Stimulated activated CD8-positive, alpha-beta memory T cell treated with anti-CD3 and anti-CD28 coated beads, Interleukin-12 subunit alpha, Interleukin-12 subunit beta, amount 100 ng/mL, for 1 hour (primary cell): ENCODE data around the gene MOCS2.

ENCODE experiments used
- DNase-seq: peaks from one replicate; pipeline ENCODE4 v3.0.0-alpha.2; 2020; ENCODE audit warnings: low read depth

Gene MOCS2

GRCh38 chr5:53092242-53092641 is 17.3 kb downstream of the MOCS2 start:
- no peak for DNase-seq

- no peak for DNase-seq
Observed at GRCh38 chr5:53091289-53091688, 18.3 kb downstream of the MOCS2 start.

GRCh38 chr5:53090229-53090628 is 19.3 kb downstream of the MOCS2 start:
- DNase-seq, result no peak

- DNase-seq, result no peak
Observed at GRCh38 chr5:53089481-53089991, 20.0 kb downstream of the MOCS2 start.

GRCh38 chr5:53087621-53088121 is 21.9 kb downstream of the MOCS2 start:
- DNase-seq, result no peak

- DNase-seq, result no peak
Observed at GRCh38 chr5:53087171-53087570, 22.4 kb downstream of the MOCS2 start.

- DNase-seq, result no peak
Observed at GRCh38 chr5:53084546-53085255, 24.9 kb downstream of the MOCS2 start.

GRCh38 chr5:53083927-53084326 is 25.6 kb downstream of the MOCS2 start:
- DNase-seq, result no peak

GRCh38 chr5:53080271-53080670 is 29.3 kb downstream of the MOCS2 start:
- DNase-seq, result no peak

GRCh38 chr5:53076014-53076583 is 33.5 kb downstream of the MOCS2 start:
- no peak for DNase-seq

GRCh38 chr5:53073348-53073747 is 36.2 kb downstream of the MOCS2 start:
- DNase-seq, result no peak

GRCh38 chr5:53071738-53072137 is 37.8 kb downstream of the MOCS2 start:
- no peak for DNase-seq

GRCh38 chr5:53071298-53071697 is 38.3 kb downstream of the MOCS2 start:
- no peak for DNase-seq

GRCh38 chr5:53069626-53070025 is 39.9 kb downstream of the MOCS2 start:
- DNase-seq, result no peak

- DNase-seq, result no peak
Observed at GRCh38 chr5:53068291-53068836, 41.2 kb downstream of the MOCS2 start.

- no peak for DNase-seq
Observed at GRCh38 chr5:53067641-53068040, 41.9 kb downstream of the MOCS2 start.

- no peak for DNase-seq
Observed at GRCh38 chr5:53066088-53066487, 43.5 kb downstream of the MOCS2 start.

- DNase-seq, result no peak
Observed at GRCh38 chr5:53063791-53064190, 45.8 kb downstream of the MOCS2 start.

- DNase-seq, result no peak
Observed at GRCh38 chr5:53063176-53063575, 46.4 kb downstream of the MOCS2 start.

- DNase-seq, result no peak
Observed at GRCh38 chr5:53059281-53059680, 50.3 kb downstream of the MOCS2 start.

GRCh38 chr5:53055365-53055764 is 54.2 kb downstream of the MOCS2 start:
- no peak for DNase-seq

- DNase-seq, result no peak
Observed at GRCh38 chr5:53053364-53053763, 56.2 kb downstream of the MOCS2 start.

GRCh38 chr5:53052499-53052898 is 57.1 kb downstream of the MOCS2 start:
- DNase-seq, result no peak
